NCI-H1092 (cell line): Measurements from ENCODE around the gene CHPT1.
"Not testable (repeated sequence)": the region's sequence is repeated elsewhere in the genome, so short reads cannot be mapped to it uniquely, and the experiment has no call there.

ENCODE experiments used
- DNase-seq: peaks from one replicate; lab custom pipeline; 2025; lab: John Stamatoyannopoulos, UW

The CHPT1 gene

GRCh38 chr12:101697197-101697929 is at the start of gene CHPT1:
Gene CHPT1, plus strand, starts transcription at chr12:101697640. Its CDS starts 222 bp downstream, at chr12:101697862.
- peak; percentile 27 for DNase-seq

- no peak for DNase-seq
These were observed 49.7 kb upstream of the CHPT1 start for GRCh38 chr12:101647711-101648110.

- DNase-seq, result no peak
These were observed 49.2 kb upstream of the CHPT1 start for GRCh38 chr12:101648195-101648594.

- DNase-seq, result no peak
These were observed 46.9 kb upstream of the CHPT1 start for GRCh38 chr12:101650346-101651117.

- no peak for DNase-seq
These were observed 44.4 kb upstream of the CHPT1 start for GRCh38 chr12:101653030-101653429.

GRCh38 chr12:101653503-101653902 is 43.9 kb upstream of the CHPT1 start:
- no peak for DNase-seq

- DNase-seq, result no peak
These were observed 43.0 kb upstream of the CHPT1 start for GRCh38 chr12:101654442-101654841.

GRCh38 chr12:101655393-101655792 is 42.0 kb upstream of the CHPT1 start:
- DNase-seq, result no peak

- not testable (repeated sequence) for DNase-seq
These were observed 36.8 kb upstream of the CHPT1 start for GRCh38 chr12:101660662-101661061.

- no peak for DNase-seq
These were observed 34.1 kb upstream of the CHPT1 start for GRCh38 chr12:101663298-101663697.

GRCh38 chr12:101664992-101665391 is 32.4 kb upstream of the CHPT1 start:
- DNase-seq, result no peak

GRCh38 chr12:101666052-101666728 is 31.2 kb upstream of the CHPT1 start:
- DNase-seq, result no peak

GRCh38 chr12:101667591-101667990 is 29.8 kb upstream of the CHPT1 start:
- no peak for DNase-seq

- no peak for DNase-seq
These were observed 27.3 kb upstream of the CHPT1 start for GRCh38 chr12:101670007-101670671.

- DNase-seq, result no peak
These were observed 26.2 kb upstream of the CHPT1 start for GRCh38 chr12:101671157-101671791.

GRCh38 chr12:101671833-101672232 is 25.6 kb upstream of the CHPT1 start:
- no peak for DNase-seq

- DNase-seq, result no peak
These were observed 21.9 kb upstream of the CHPT1 start for GRCh38 chr12:101675555-101675954.

GRCh38 chr12:101676497-101676896 is 20.9 kb upstream of the CHPT1 start:
- DNase-seq, result not testable (repeated sequence)

- no peak for DNase-seq
These were observed 19.4 kb upstream of the CHPT1 start for GRCh38 chr12:101678081-101678480.

GRCh38 chr12:101680240-101680639 is 17.2 kb upstream of the CHPT1 start:
- no peak for DNase-seq

- no peak for DNase-seq
These were observed 16.8 kb upstream of the CHPT1 start for GRCh38 chr12:101680647-101681046.

GRCh38 chr12:101681627-101682026 is 15.8 kb upstream of the CHPT1 start:
- not testable (repeated sequence) for DNase-seq
